Erythroblast (primary cell): ENCODE results near the gene NPHP4.

Experiments
- GATA1 ChIP-seq: IDR thresholded peaks from 2 replicates; pipeline ENCODE4 v1.6.1; 2011; ENCODE audit warnings: low read depth, mild to moderate bottlenecking, control low read depth, low read length, moderate library complexity
- POLR2A ChIP-seq: IDR thresholded peaks from 2 replicates; pipeline ENCODE4 v1.6.1; 2011; ENCODE audit warnings: mild to moderate bottlenecking, low read length

DNA sequence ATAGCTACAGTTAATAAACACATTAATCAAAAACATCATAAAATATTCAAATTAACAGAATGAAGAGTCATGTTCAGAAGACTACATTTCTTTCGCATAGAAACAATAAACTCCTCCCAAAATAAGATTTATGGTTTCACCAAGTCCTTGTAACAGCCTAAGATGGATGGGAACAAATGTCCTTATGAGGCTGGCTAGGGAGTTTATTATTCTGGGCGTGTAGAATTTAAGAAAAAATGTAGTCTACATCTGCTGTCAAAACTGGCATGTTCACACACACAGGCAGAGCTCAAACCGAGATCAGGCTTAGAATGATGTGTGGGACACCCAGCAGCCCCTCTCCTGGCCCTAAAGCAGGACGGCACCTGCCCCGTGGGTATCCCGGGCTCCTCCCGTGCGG is 101.1 kb downstream of the NPHP4 start:
- TF ChIP-seq POLR2A, result no peak
- no peak for TF ChIP-seq GATA1
